Measurements from ENCODE around the gene S1PR2.
"Not testable (repeated sequence)": the region's sequence is repeated elsewhere in the genome, so short reads cannot be mapped to it uniquely, and the experiment has no call there.

The S1PR2 gene

GRCh38 chr19:10256551-10256950 is 25.4 kb upstream of the S1PR2 start:
- DNase-seq (ENCODE audit: low read depth, low spot score) = no peak
- no peak overlapping the region for H3K27ac ChIP-seq

GRCh38 chr19:10255358-10255757 is 24.2 kb upstream of the S1PR2 start:
- no peak for DNase-seq (ENCODE audit: low read depth, low spot score)
- H3K27ac ChIP-seq = no peak overlapping the region

- DNase-seq (ENCODE audit: low read depth, low spot score) = no peak
- H3K27ac ChIP-seq = no peak overlapping the region
Measured at GRCh38 chr19:10254244-10254643, 23.1 kb upstream of the S1PR2 start.

GRCh38 chr19:10252707-10253106 is 21.6 kb upstream of the S1PR2 start:
- DNase-seq (ENCODE audit: low read depth, low spot score) = no peak
- H3K27ac ChIP-seq = peak overlapping the region; percentile 55

- peak; percentile 93 for DNase-seq (ENCODE audit: low read depth, low spot score)
- peak within 1 kb of the TSS; percentile 55 for H3K27ac ChIP-seq
Measured at GRCh38 chr19:10251792-10252694, 20.9 kb upstream of the S1PR2 start, which contains the start of gene MRPL4. Gene MRPL4, plus strand, starts transcription at chr19:10252214. Its CDS starts 40 bp downstream, at chr19:10252254.

- H3K27ac ChIP-seq = no peak overlapping the region
- DNase-seq (ENCODE audit: low read depth, low spot score) = no peak
Measured at GRCh38 chr19:10246511-10246910, 15.4 kb upstream of the S1PR2 start.

GRCh38 chr19:10245189-10245939 is 14.2 kb upstream of the S1PR2 start:
- no peak for DNase-seq (ENCODE audit: low read depth, low spot score)
- H3K27ac ChIP-seq = no peak overlapping the region

- H3K27ac ChIP-seq = no peak overlapping the region
- DNase-seq (ENCODE audit: low read depth, low spot score) = no peak
Measured at GRCh38 chr19:10243606-10244005, 12.5 kb upstream of the S1PR2 start.

GRCh38 chr19:10241826-10242449 is 10.8 kb upstream of the S1PR2 start:
- not testable (repeated sequence) for H3K27ac ChIP-seq; DNase-seq (ENCODE audit: low read depth, low spot score)

GRCh38 chr19:10238172-10238783 is 7.1 kb upstream of the S1PR2 start:
- H3K27ac ChIP-seq = no peak overlapping the region
- DNase-seq (ENCODE audit: low read depth, low spot score) = no peak

GRCh38 chr19:10237702-10238101 is 6.6 kb upstream of the S1PR2 start:
- H3K27ac ChIP-seq = no peak overlapping the region
- no peak for DNase-seq (ENCODE audit: low read depth, low spot score)

- not testable (repeated sequence) for H3K27ac ChIP-seq; DNase-seq (ENCODE audit: low read depth, low spot score)
Measured at GRCh38 chr19:10235409-10235808, 4.3 kb upstream of the S1PR2 start.

- no peak overlapping the region for H3K27ac ChIP-seq
- no peak for DNase-seq (ENCODE audit: low read depth, low spot score)
Measured at GRCh38 chr19:10235003-10235402, 3.9 kb upstream of the S1PR2 start.

- no peak overlapping the region for H3K27ac ChIP-seq
- DNase-seq (ENCODE audit: low read depth, low spot score) = no peak
Measured at GRCh38 chr19:10233946-10234345, 2.8 kb upstream of the S1PR2 start.

GRCh38 chr19:10231612-10232228 is 589 bp upstream of the S1PR2 start:
- DNase-seq (ENCODE audit: low read depth, low spot score) = no peak
- H3K27ac ChIP-seq = no peak overlapping the region

- DNase-seq (ENCODE audit: low read depth, low spot score) = no peak
- H3K27ac ChIP-seq = no peak overlapping the region
Measured at GRCh38 chr19:10230173-10230860, 814 bp downstream of the S1PR2 start.

- DNase-seq (ENCODE audit: low read depth, low spot score) = no peak
- no peak overlapping the region for H3K27ac ChIP-seq
Measured at GRCh38 chr19:10228920-10229319, 2.2 kb downstream of the S1PR2 start.

- no peak overlapping the region for H3K27ac ChIP-seq
- no peak for DNase-seq (ENCODE audit: low read depth, low spot score)
Measured at GRCh38 chr19:10228393-10228792, 2.7 kb downstream of the S1PR2 start.
